Thymus (tissue), 14 donors: Measurements from ENCODE around the gene ARPP21. TPM values are rescaled to one million over a fixed set of nuclear protein-coding genes. Genes with fewer than 3 reads are reported as not detected.

Experiments used
- DNase-seq, 9 donors: peaks; one replicate each; pipeline ENCODE4 v3.0.0-alpha.2; 2013; ENCODE audit warnings: low spot score in 9 of 9, low read depth in 6 of 9, missing footprints in 1 of 9
- H3K27ac ChIP-seq, 2 donors: one replicate each; pipeline ENCODE4 v1.5.1; 2013; ENCODE audit warnings: control low read depth in 1 of 2, low read depth in 1 of 2, low read length in 1 of 2, mild to moderate bottlenecking in 1 of 2, moderate library complexity in 1 of 2
- H3K27me3 ChIP-seq, 2 donors: one replicate each; pipeline ENCODE4 v1.5.1; 2013; ENCODE audit warnings: low read length in 1 of 2; ENCODE audit not compliant: control insufficient read depth in 2 of 2, insufficient read depth in 1 of 2
- H3K36me3 ChIP-seq, 2 donors: one replicate each; pipeline ENCODE4 v1.5.1; 2013; ENCODE audit warnings: low read length in 1 of 2, mild to moderate bottlenecking in 1 of 2, moderate library complexity in 1 of 2; ENCODE audit not compliant: control insufficient read depth in 2 of 2, insufficient read depth in 2 of 2
- H3K4me1 ChIP-seq, 2 donors: one replicate each; pipeline ENCODE4 v1.5.1; 2013; ENCODE audit warnings: low read length in 2 of 2; ENCODE audit not compliant: control insufficient read depth in 2 of 2, insufficient read depth in 2 of 2
- H3K4me3 ChIP-seq, 2 donors: one replicate each; pipeline ENCODE4 v1.5.1; 2013; ENCODE audit warnings: low read length in 2 of 2, control low read depth in 1 of 2, mild to moderate bottlenecking in 1 of 2
- H3K9me3 ChIP-seq, 2 donors: one replicate each; pipeline ENCODE4 v1.5.1; 2013; ENCODE audit warnings: low read length in 1 of 2, mild to moderate bottlenecking in 1 of 2; ENCODE audit not compliant: control insufficient read depth in 2 of 2, insufficient read depth in 1 of 2
- WGBS: extraction: QIAGEN DNeasy Blood & Tissue Kit; methylation state at CpG from one replicate; pipeline ENCODE4 v1.1.7; 2013; 5-methylcytosine and 5-hydroxymethylcytosine counted together
- long read RNA-seq, 10 donors: transcript quantifications; one replicate each; lab custom pipeline, GENCODE V29; 2026
- polyA plus RNA-seq: library from polyadenylated mRNA; stranded (reverse); fragments of 200-250 nt; gene quantifications from one replicate; pipeline ENCODE4 v1.2.3, GENCODE V29; 2013
- total RNA-seq: library from RNA; stranded (reverse); fragments of 120-200 nt; gene quantifications from one replicate; pipeline ENCODE4 v1.2.4, GENCODE V29; 2013
- donor health status: healthy.

Gene ARPP21
- 136 TPM for total RNA-seq
- 50.8 TPM for polyA plus RNA-seq
- long read RNA-seq, donor 1, partial matches to known transcripts, result 0 of 2 reads
- long read RNA-seq, donor 1, other reads (novel, unspliced or antisense), result 0 of 2 reads
- long read RNA-seq, donor 2, transcript ARPP21-232 (2 exons, 1,104 nt), result major isoform, 5 of 131 reads
- long read RNA-seq, donor 2, partial matches to known transcripts, result 47 of 131 reads
- long read RNA-seq, donor 2, other reads (novel, unspliced or antisense), result 76 of 131 reads
- long read RNA-seq, donor 3, transcript ARPP21-232 (2 exons, 1,104 nt), result major isoform, 8 of 86 reads
- long read RNA-seq, donor 3, partial matches to known transcripts, result 61 of 86 reads
- long read RNA-seq, donor 3, other reads (novel, unspliced or antisense), result 12 of 86 reads
- long read RNA-seq, donor 4, partial matches to known transcripts, result 19 of 24 reads
- long read RNA-seq, donor 4, other reads (novel, unspliced or antisense), result 0 of 24 reads
- long read RNA-seq, donor 5, transcript ARPP21-232 (2 exons, 1,104 nt), result major isoform, 7 of 60 reads
- long read RNA-seq, donor 5, partial matches to known transcripts, result 51 of 60 reads
- long read RNA-seq, donor 5, other reads (novel, unspliced or antisense), result 0 of 60 reads
- long read RNA-seq, donor 6, partial matches to known transcripts, result 28 of 29 reads
- long read RNA-seq, donor 6, other reads (novel, unspliced or antisense), result 0 of 29 reads
- long read RNA-seq, donor 7, partial matches to known transcripts, result 50 of 56 reads
- long read RNA-seq, donor 7, other reads (novel, unspliced or antisense), result 0 of 56 reads
- long read RNA-seq, donor 8, partial matches to known transcripts, result 5 of 15 reads
- long read RNA-seq, donor 8, other reads (novel, unspliced or antisense), result 7 of 15 reads
- long read RNA-seq, donor 9, transcript ARPP21-232 (2 exons, 1,104 nt), result major isoform, 8 of 38 reads
- long read RNA-seq, donor 9, partial matches to known transcripts, result 28 of 38 reads
- long read RNA-seq, donor 9, other reads (novel, unspliced or antisense), result 0 of 38 reads
- long read RNA-seq, donor 10, partial matches to known transcripts, result 45 of 50 reads
- long read RNA-seq, donor 10, other reads (novel, unspliced or antisense), result 0 of 50 reads

GRCh38 chr3:35639254-35640186, at the start of gene ARPP21:
Gene ARPP21, plus strand, starts transcription at chr3:35639525. Its CDS starts 42,227 bp downstream, at chr3:35681752.
- peaks cover 3 to 23% of the 10 kb centered on the region in 2 donors for H3K4me1 ChIP-seq
- under 1% methylated on average over 83 of the region's 83 CpGs for WGBS
- H3K4me3 ChIP-seq, result peak within 1 kb of the TSS; percentile 87 to 94
- peaks cover 0 to 7% of the 10 kb centered on the region in 2 donors for H3K9me3 ChIP-seq
- DNase-seq, result peak in 4 of 9 donors; percentile 73 to 88 (median 82)
- H3K27me3 ChIP-seq, result peaks cover 0 to 14% of the 10 kb centered on the region in 2 donors
- H3K27ac ChIP-seq, result peak within 1 kb of the TSS; percentile 91 to 95
- no peaks in the 10 kb centered on the region for H3K36me3 ChIP-seq

- Histone ChIP-seq H3K4me3 (no peak overlapping the region), H3K27ac (no peak overlapping the region), H3K4me1 (no peaks in the 10 kb centered on the region), H3K9me3 (no peaks in the 10 kb centered on the region), H3K27me3 (no peaks in the 10 kb centered on the region), H3K36me3 (no peaks in the 10 kb centered on the region)
- DNase-seq, result no peak
- 86% methylated on average over 5 of the region's 5 CpGs for WGBS
Measured at GRCh38 chr3:35592589-35593295, 46.6 kb upstream of the ARPP21 start.

GRCh38 chr3:35594739-35595138, 44.6 kb upstream of the ARPP21 start:
- Histone ChIP-seq H3K4me1 (no peaks in the 10 kb centered on the region), H3K9me3 (no peaks in the 10 kb centered on the region), H3K27ac (no peak overlapping the region), H3K36me3 (no peaks in the 10 kb centered on the region), H3K27me3 (no peaks in the 10 kb centered on the region), H3K4me3 (no peak overlapping the region)
- DNase-seq, result no peak

- H3K9me3 ChIP-seq, result no peaks in the 10 kb centered on the region
- H3K27ac ChIP-seq, result no peak overlapping the region
- DNase-seq, result no peak
- H3K36me3 ChIP-seq, result no peaks in the 10 kb centered on the region
- H3K4me3 ChIP-seq, result no peak overlapping the region
- no peaks in the 10 kb centered on the region for H3K27me3 ChIP-seq
- no peaks in the 10 kb centered on the region for H3K4me1 ChIP-seq
- 96% methylated on average over 3 of the region's 3 CpGs for WGBS
Measured at GRCh38 chr3:35596335-35596995, 42.9 kb upstream of the ARPP21 start.

GRCh38 chr3:35597490-35597889, 41.8 kb upstream of the ARPP21 start:
- 88% methylated on average over 3 of the region's 3 CpGs for WGBS
- Histone ChIP-seq H3K27me3 (no peaks in the 10 kb centered on the region), H3K27ac (no peak overlapping the region), H3K4me1 (no peaks in the 10 kb centered on the region), H3K4me3 (no peak overlapping the region), H3K36me3 (no peaks in the 10 kb centered on the region), H3K9me3 (no peaks in the 10 kb centered on the region)
- DNase-seq, result no peak

- WGBS, result 94% methylated on average over 1 of the region's 1 CpG
- no peaks in the 10 kb centered on the region for H3K27me3 ChIP-seq
Measured at GRCh38 chr3:35598804-35599203, 40.5 kb upstream of the ARPP21 start.

GRCh38 chr3:35601959-35602358, 37.4 kb upstream of the ARPP21 start:
- Histone ChIP-seq H3K27ac (no peak overlapping the region), H3K4me3 (no peak overlapping the region), H3K27me3 (no peaks in the 10 kb centered on the region), H3K9me3 (peaks cover 0 to 3% of the 10 kb centered on the region in 2 donors), H3K4me1 (no peaks in the 10 kb centered on the region), H3K36me3 (no peaks in the 10 kb centered on the region)
- no peak for DNase-seq

More at GRCh38 chr3:35598804-35599203, 40.5 kb upstream of the ARPP21 start:
- Histone ChIP-seq H3K36me3 (no peaks in the 10 kb centered on the region), H3K27ac (no peak overlapping the region), H3K4me3 (no peak overlapping the region), H3K4me1 (no peaks in the 10 kb centered on the region), H3K9me3 (no peaks in the 10 kb centered on the region)
- no peak for DNase-seq
